Activated T-cell treated with anti-CD3 and anti-CD28 coated beads, Interleukin-2, amount 50 U/mL, for 24 hours (primary cell): ENCODE data around the gene TACC2.

Experiments used
- DNase-seq: peaks from one replicate; pipeline ENCODE4 v3.0.0-alpha.2; 2020
- H3K27ac Mint-ChIP-seq: 2 replicates; pipeline ENCODE4 v1.8.0; 2020; ENCODE audit warnings: mild to moderate bottlenecking, mixed read lengths
- H3K27me3 Mint-ChIP-seq: 2 replicates; pipeline ENCODE4 v1.8.0; 2020; ENCODE audit warnings: mixed read lengths
- H3K36me3 Mint-ChIP-seq: 2 replicates; pipeline ENCODE4 v1.8.0; 2020; ENCODE audit warnings: low read depth, mixed read lengths
- H3K4me1 Mint-ChIP-seq: 2 replicates; pipeline ENCODE4 v1.8.0; 2020; ENCODE audit warnings: low read depth, mixed read lengths
- H3K4me3 Mint-ChIP-seq: 2 replicates; pipeline ENCODE4 v1.8.0; 2020; ENCODE audit warnings: mild to moderate bottlenecking, moderate library complexity, mixed read lengths
- H3K9me3 Mint-ChIP-seq: 2 replicates; pipeline ENCODE4 v1.8.0; 2020; ENCODE audit warnings: mixed read lengths

The TACC2 gene

GRCh38 chr10:122277526-122278136 lies 288.7 kb downstream of the TACC2 start:
- Mint-ChIP-seq H3K4me1 (peaks cover 2% of the 10 kb centered on the region), H3K27me3 (peaks cover 19% of the 10 kb centered on the region), H3K4me3 (no peak overlapping the region), H3K27ac (no peak overlapping the region), H3K36me3 (no peaks in the 10 kb centered on the region), H3K9me3 (no peaks in the 10 kb centered on the region)
- DNase-seq, result no peak

GRCh38 chr10:122279725-122280141 lies 290.8 kb downstream of the TACC2 start:
- H3K27ac Mint-ChIP-seq, result no peak overlapping the region
- DNase-seq, result no peak
- peaks cover 25% of the 10 kb centered on the region for H3K27me3 Mint-ChIP-seq
- no peak overlapping the region for H3K4me3 Mint-ChIP-seq
- no peaks in the 10 kb centered on the region for H3K9me3 Mint-ChIP-seq
- peaks cover 2% of the 10 kb centered on the region for H3K4me1 Mint-ChIP-seq
- H3K36me3 Mint-ChIP-seq, result no peaks in the 10 kb centered on the region

- Mint-ChIP-seq H3K4me1 (peaks cover 2% of the 10 kb centered on the region), H3K36me3 (no peaks in the 10 kb centered on the region), H3K27ac (no peak overlapping the region), H3K27me3 (peaks cover 25% of the 10 kb centered on the region), H3K9me3 (no peaks in the 10 kb centered on the region), H3K4me3 (no peak overlapping the region)
- DNase-seq, result no peak
Observed at GRCh38 chr10:122280156-122280555, 291.2 kb downstream of the TACC2 start.

- H3K27ac Mint-ChIP-seq, result no peak overlapping the region
Observed at GRCh38 chr10:122281018-122281626, 292.2 kb downstream of the TACC2 start.

GRCh38 chr10:122281751-122282150 lies 292.8 kb downstream of the TACC2 start:
- Mint-ChIP-seq H3K27ac (no peak overlapping the region), H3K27me3 (peaks cover 25% of the 10 kb centered on the region), H3K4me3 (no peak overlapping the region), H3K9me3 (no peaks in the 10 kb centered on the region), H3K36me3 (no peaks in the 10 kb centered on the region), H3K4me1 (peaks cover 2% of the 10 kb centered on the region)
- DNase-seq, result no peak

More at GRCh38 chr10:122281018-122281626, 292.2 kb downstream of the TACC2 start:
- Mint-ChIP-seq H3K9me3 (no peaks in the 10 kb centered on the region), H3K4me1 (peaks cover 2% of the 10 kb centered on the region), H3K36me3 (no peaks in the 10 kb centered on the region), H3K27me3 (peaks cover 25% of the 10 kb centered on the region), H3K4me3 (no peak overlapping the region)
- no peak for DNase-seq

- Mint-ChIP-seq H3K9me3 (no peaks in the 10 kb centered on the region), H3K4me1 (peaks cover 2% of the 10 kb centered on the region), H3K36me3 (no peaks in the 10 kb centered on the region), H3K27ac (no peak overlapping the region), H3K4me3 (no peak overlapping the region), H3K27me3 (peaks cover 25% of the 10 kb centered on the region)
- no peak for DNase-seq
Observed at GRCh38 chr10:122282253-122282671, 293.3 kb downstream of the TACC2 start.

GRCh38 chr10:122282909-122283308 lies 293.9 kb downstream of the TACC2 start:
- Mint-ChIP-seq H3K4me1 (peaks cover 2% of the 10 kb centered on the region), H3K9me3 (no peaks in the 10 kb centered on the region), H3K27me3 (peaks cover 26% of the 10 kb centered on the region), H3K27ac (no peak overlapping the region), H3K4me3 (no peak overlapping the region), H3K36me3 (no peaks in the 10 kb centered on the region)
- no peak for DNase-seq

GRCh38 chr10:122285506-122286444 lies 296.8 kb downstream of the TACC2 start:
- Mint-ChIP-seq H3K36me3 (no peaks in the 10 kb centered on the region), H3K4me1 (no peaks in the 10 kb centered on the region), H3K27ac (no peak overlapping the region), H3K4me3 (no peak overlapping the region), H3K27me3 (peaks cover 16% of the 10 kb centered on the region), H3K9me3 (no peaks in the 10 kb centered on the region)
- DNase-seq, result no peak

GRCh38 chr10:122286867-122287266 lies 297.9 kb downstream of the TACC2 start:
- DNase-seq, result no peak
- no peaks in the 10 kb centered on the region for H3K36me3 Mint-ChIP-seq
- H3K27ac Mint-ChIP-seq, result no peak overlapping the region
- H3K4me3 Mint-ChIP-seq, result no peak overlapping the region
- peaks cover 14% of the 10 kb centered on the region for H3K27me3 Mint-ChIP-seq
- no peaks in the 10 kb centered on the region for H3K4me1 Mint-ChIP-seq
- H3K9me3 Mint-ChIP-seq, result no peaks in the 10 kb centered on the region

- H3K27me3 Mint-ChIP-seq, result peaks cover 9% of the 10 kb centered on the region
- no peak overlapping the region for H3K27ac Mint-ChIP-seq
- no peaks in the 10 kb centered on the region for H3K4me1 Mint-ChIP-seq
- H3K4me3 Mint-ChIP-seq, result no peak overlapping the region
- no peak for DNase-seq
- no peaks in the 10 kb centered on the region for H3K9me3 Mint-ChIP-seq
- no peaks in the 10 kb centered on the region for H3K36me3 Mint-ChIP-seq
Observed at GRCh38 chr10:122287570-122287969, 298.6 kb downstream of the TACC2 start.

- no peaks in the 10 kb centered on the region for H3K9me3 Mint-ChIP-seq
- peaks cover 1% of the 10 kb centered on the region for H3K4me1 Mint-ChIP-seq
- H3K36me3 Mint-ChIP-seq, result no peaks in the 10 kb centered on the region
- no peak overlapping the region for H3K4me3 Mint-ChIP-seq
- H3K27me3 Mint-ChIP-seq, result peaks cover 5% of the 10 kb centered on the region
- DNase-seq, result no peak
- H3K27ac Mint-ChIP-seq, result no peak overlapping the region
Observed at GRCh38 chr10:122288262-122288661, 299.3 kb downstream of the TACC2 start.

GRCh38 chr10:122288917-122289316 lies 300.0 kb downstream of the TACC2 start:
- Mint-ChIP-seq H3K36me3 (no peaks in the 10 kb centered on the region), H3K27me3 (peaks cover 4% of the 10 kb centered on the region), H3K4me3 (no peak overlapping the region), H3K4me1 (peaks cover 3% of the 10 kb centered on the region), H3K27ac (no peak overlapping the region), H3K9me3 (no peaks in the 10 kb centered on the region)
- DNase-seq, result no peak

- Mint-ChIP-seq H3K27me3 (peaks cover 3% of the 10 kb centered on the region), H3K4me1 (peaks cover 8% of the 10 kb centered on the region), H3K4me3 (no peak overlapping the region), H3K36me3 (no peaks in the 10 kb centered on the region), H3K9me3 (no peaks in the 10 kb centered on the region), H3K27ac (no peak overlapping the region)
- DNase-seq, result no peak
Observed at GRCh38 chr10:122290334-122290733, 301.4 kb downstream of the TACC2 start.

GRCh38 chr10:122290833-122291532 lies 302.0 kb downstream of the TACC2 start:
- DNase-seq, result no peak
- H3K9me3 Mint-ChIP-seq, result no peaks in the 10 kb centered on the region
- H3K36me3 Mint-ChIP-seq, result no peaks in the 10 kb centered on the region
- no peak overlapping the region for H3K4me3 Mint-ChIP-seq
- H3K4me1 Mint-ChIP-seq, result peaks cover 9% of the 10 kb centered on the region
- peaks cover 3% of the 10 kb centered on the region for H3K27me3 Mint-ChIP-seq
- H3K27ac Mint-ChIP-seq, result no peak overlapping the region
